NK-92 (cell line): ENCODE measurements around the gene SPEM2.

ENCODE experiments used
- DNase-seq: peaks from one replicate; lab custom pipeline; 2025; ENCODE audit not compliant: unreplicated experiment; lab: John Stamatoyannopoulos, UW

SPEM2 gene

GRCh38 chr17:7419819-7420610 lies 5.4 kb upstream of the SPEM2 start, which contains the start of gene SPEM1:
Gene SPEM1, plus strand, starts transcription at chr17:7420324. Its CDS starts 61 bp downstream, at chr17:7420385.
- DNase-seq = no peak

- DNase-seq = no peak
Measured at GRCh38 chr17:7421186-7421585, 4.2 kb upstream of the SPEM2 start.

- no peak for DNase-seq
Measured at GRCh38 chr17:7423679-7424078, 1.7 kb upstream of the SPEM2 start.

GRCh38 chr17:7425756-7426155 lies 340 bp downstream of the SPEM2 start:
- no peak for DNase-seq

- DNase-seq = no peak
Measured at GRCh38 chr17:7426203-7426863, 917 bp downstream of the SPEM2 start.

GRCh38 chr17:7426896-7427489 lies 1.6 kb downstream of the SPEM2 start:
- no peak for DNase-seq

GRCh38 chr17:7427549-7427948 lies 2.1 kb downstream of the SPEM2 start:
- no peak for DNase-seq

GRCh38 chr17:7428557-7428956 lies 3.1 kb downstream of the SPEM2 start, which contains the start of gene SPEM3:
Gene SPEM3, plus strand, starts transcription at chr17:7428857. Its CDS starts 46 bp downstream, at chr17:7428903.
- no peak for DNase-seq

GRCh38 chr17:7429722-7430121 lies 4.3 kb downstream of the SPEM2 start:
- no peak for DNase-seq

- no peak for DNase-seq
Measured at GRCh38 chr17:7431231-7431630, 5.8 kb downstream of the SPEM2 start.

GRCh38 chr17:7432296-7432695 lies 6.9 kb downstream of the SPEM2 start:
- DNase-seq = no peak

GRCh38 chr17:7435676-7436555 lies 10.5 kb downstream of the SPEM2 start:
- DNase-seq = no peak

GRCh38 chr17:7436556-7437368 lies 11.3 kb downstream of the SPEM2 start:
- DNase-seq = no peak

- no peak for DNase-seq
Measured at GRCh38 chr17:7437369-7437863, 12.0 kb downstream of the SPEM2 start.

- DNase-seq = no peak
Measured at GRCh38 chr17:7437950-7438614, 12.7 kb downstream of the SPEM2 start.

GRCh38 chr17:7438656-7439460 lies 13.4 kb downstream of the SPEM2 start:
- DNase-seq = no peak

GRCh38 chr17:7439462-7440112 lies 14.2 kb downstream of the SPEM2 start, which contains the start of gene FGF11:
Gene FGF11, plus strand, starts transcription at chr17:7439512. Its CDS starts 109 bp downstream, at chr17:7439621.
- DNase-seq = no peak
